Endothelial cell of umbilical vein (primary cell): ENCODE results near the gene MAPK9. TPM values are rescaled to one million over a fixed set of nuclear protein-coding genes. Genes with fewer than 3 reads are reported as not detected.

ENCODE experiments used
- BruUV-seq: library from RNA; stranded (reverse); fragments of 400-500 nt; replicated peaks from 2 replicates; lab custom pipeline; 2021; lab: Mats Ljungman, UMichigan
- CTCF ChIA-PET: fragments of 300-600, 350-600 bp; sonication (Branson Sonifier 250); formaldehyde crosslinking; loops from one replicate; lab custom pipeline; 2021; ENCODE audit warnings: antibody characterized with exemption, inconsistent platforms; lab: Charles Lee
- POLR2A ChIA-PET: fragments of 300-600, 350-600 bp; sonication (Branson Sonifier 250); formaldehyde crosslinking; loops from one replicate; lab custom pipeline; 2021; ENCODE audit warnings: antibody characterized with exemption, inconsistent platforms; lab: Charles Lee
- DNase-seq: peaks from one replicate; pipeline ENCODE4 v3.0.0-alpha.2; 2011; ENCODE audit warnings: low read depth, low spot score
- FAIRE-seq: peaks from 2 replicates; lab custom pipeline; 2011; peaks lifted over from hg19 to GRCh38; lab: Jason Lieb, UNC
- H2AFZ ChIP-seq: 2 replicates; pipeline ENCODE4 v1.6.0; 2012; ENCODE audit warnings: low read depth, low read length, control low read depth, inconsistent platforms
- H3K27ac ChIP-seq: 2 replicates; pipeline ENCODE4 v1.5.1; 2011; ENCODE audit warnings: low read depth, mild to moderate bottlenecking, control low read depth, low read length, moderate library complexity; ENCODE audit not compliant: insufficient read depth
- H3K27me3 ChIP-seq, 2 experiments: 2 replicates each; pipeline versions ENCODE4 v1.6.0 to v1.6.1; 2011; ENCODE audit warnings: low read length in 2 of 2, mixed read lengths in 1 of 2; ENCODE audit not compliant: control insufficient read depth in 2 of 2, insufficient read depth in 2 of 2
- H3K36me3 ChIP-seq, 2 experiments: 2 replicates in 1 of 2; 3 replicates in 1 of 2; pipeline ENCODE4 v1.5.1; 2011; ENCODE audit warnings: low read length in 2 of 2, mild to moderate bottlenecking in 1 of 2, moderate library complexity in 1 of 2; ENCODE audit not compliant: control insufficient read depth in 2 of 2, insufficient read depth in 2 of 2; ENCODE audit errors: extremely low read depth in 1 of 2
- H3K4me1 ChIP-seq: 3 replicates; pipeline ENCODE4 v1.5.1; 2011; ENCODE audit warnings: mild to moderate bottlenecking, low read length; ENCODE audit not compliant: control insufficient read depth, insufficient read depth; ENCODE audit errors: extremely low read depth
- H3K4me2 ChIP-seq: 2 replicates; pipeline ENCODE4 v1.6.1; 2011; ENCODE audit warnings: low read length, control low read depth, mixed read lengths; ENCODE audit not compliant: insufficient read depth
- H3K4me3 ChIP-seq, 3 experiments: fragments of 200-600 bp in 1 of 3; sonication (generic), shearing (Covaris generic) in 1 of 3; replicated peaks in 1 of 3; 2 replicates each; pipeline ENCODE4 v1.5.1; 2011 to 2016; ENCODE audit warnings: control low read depth in 3 of 3, low read length in 3 of 3, mild to moderate bottlenecking in 2 of 3, inconsistent platforms in 1 of 3, low read depth in 1 of 3, moderate library complexity in 1 of 3; ENCODE audit not compliant: insufficient read depth in 1 of 3
- H3K79me2 ChIP-seq: 2 replicates; pipeline ENCODE4 v1.6.0; 2012; ENCODE audit warnings: low read length, inconsistent platforms; ENCODE audit not compliant: control insufficient read depth, insufficient read depth
- H3K9ac ChIP-seq: replicated peaks from 2 replicates; pipeline ENCODE3; 2011; ENCODE audit warnings: low read length, control low read depth; ENCODE audit not compliant: insufficient read depth; ENCODE audit errors: extremely low read depth
- H3K9me1 ChIP-seq: replicated peaks from 3 replicates; pipeline ENCODE4 v1.6.0; 2011; ENCODE audit warnings: mild to moderate bottlenecking, low read length; ENCODE audit not compliant: control insufficient read depth, insufficient read depth; ENCODE audit errors: extremely low read depth
- H3K9me3 ChIP-seq: replicated peaks from 2 replicates; pipeline ENCODE4 v1.5.1; 2012; ENCODE audit warnings: low read length, inconsistent platforms; ENCODE audit not compliant: control insufficient read depth, insufficient read depth
- H4K20me1 ChIP-seq: replicated peaks from 2 replicates; pipeline ENCODE3; 2011; ENCODE audit warnings: mild to moderate bottlenecking, low read length; ENCODE audit not compliant: control insufficient read depth, insufficient read depth; ENCODE audit errors: extremely low read depth
- EZH2 ChIP-seq: IDR thresholded peaks from 2 replicates; pipeline ENCODE4 v1.6.1; 2012; ENCODE audit warnings: borderline replicate concordance, low read depth, mild to moderate bottlenecking, moderate library complexity, low read length, inconsistent platforms; ENCODE audit not compliant: severe bottlenecking
- FOS ChIP-seq: IDR thresholded peaks from 2 replicates; pipeline ENCODE4 v1.6.1; 2011; ENCODE audit warnings: mild to moderate bottlenecking, low read length, moderate library complexity, borderline replicate concordance; ENCODE audit not compliant: insufficient read depth
- GATA2 ChIP-seq: IDR thresholded peaks from 2 replicates; pipeline ENCODE4 v1.7.0; 2011; ENCODE audit warnings: low read depth, mild to moderate bottlenecking, moderate library complexity, mixed read lengths, low read length; ENCODE audit not compliant: insufficient read length, insufficient read depth
- MYC ChIP-seq: IDR thresholded peaks from one replicate; pipeline ENCODE4 v1.6.1; 2011; ENCODE audit warnings: mild to moderate bottlenecking, low read depth, low read length
- POLR2A ChIP-seq: IDR thresholded peaks from 2 replicates; pipeline ENCODE4 v1.6.1; 2012; ENCODE audit warnings: low read depth, mild to moderate bottlenecking, control low read depth, low read length
- POLR2AphosphoS5 ChIP-seq: IDR thresholded peaks from 2 replicates; pipeline ENCODE4 v1.6.1; 2012; ENCODE audit warnings: low read depth, mild to moderate bottlenecking, control low read depth, low read length, moderate library complexity; ENCODE audit not compliant: insufficient read depth
- dilution Hi-C: fragments of 300-500 bp; cut with MboI; formaldehyde crosslinking; loops from one replicate; pipeline ENCODE4 v1.15.0; 2019; ENCODE audit warnings: low sequenced_read_pairs; ENCODE audit not compliant: extremely low pct_ligation_motif_present
- intact Hi-C: fragments of 100-400 bp; cut with micrococcal nuclease; formaldehyde crosslinking; loops from one replicate; pipeline ENCODE4 v1.10.0; 2022
- polyA plus RNA-seq, 4 experiments: library from polyadenylated mRNA; depleted of rRNA in 3 of 4; stranded (reverse) in 3 of 4; unstranded in 1 of 4; fragments of >200 nt; gene quantifications; 2 replicates each; pipeline versions ENCODE4 v1.2.1 to v1.2.3, GENCODE V29; 2011 to 2012; ENCODE audit warnings: missing spikeins in 1 of 4
- total RNA-seq: library from RNA; stranded (reverse); gene quantifications from 2 replicates; pipeline ENCODE4 v1.2.3, GENCODE V29; 2021
- TF ChIP-seq, protein P1 (sequence below), 2 donors: IDR thresholded peaks; 1 replicate in 1 of 2; 2 replicates in 1 of 2; pipeline ENCODE4 v1.5.1; 2011; ENCODE audit warnings: low read length in 2 of 2, mild to moderate bottlenecking in 2 of 2, moderate library complexity in 2 of 2, control low read depth in 1 of 2, inconsistent platforms in 1 of 2, low read depth in 1 of 2; ENCODE audit not compliant: insufficient read depth in 1 of 2; ENCODE audit errors: extremely low read depth in 1 of 2
- TF ChIP-seq, protein P2 (sequence below): IDR thresholded peaks from 2 replicates; pipeline ENCODE4 v1.6.1; 2011; ENCODE audit not compliant: insufficient read depth, insufficient read length

Gene MAPK9
- total and polyA plus RNA-seq, 2 donors (not counting 3 experiments of a cell fraction or from before 2014, with no cell fraction given), result 24.6 to 34.8 TPM

DNA sequence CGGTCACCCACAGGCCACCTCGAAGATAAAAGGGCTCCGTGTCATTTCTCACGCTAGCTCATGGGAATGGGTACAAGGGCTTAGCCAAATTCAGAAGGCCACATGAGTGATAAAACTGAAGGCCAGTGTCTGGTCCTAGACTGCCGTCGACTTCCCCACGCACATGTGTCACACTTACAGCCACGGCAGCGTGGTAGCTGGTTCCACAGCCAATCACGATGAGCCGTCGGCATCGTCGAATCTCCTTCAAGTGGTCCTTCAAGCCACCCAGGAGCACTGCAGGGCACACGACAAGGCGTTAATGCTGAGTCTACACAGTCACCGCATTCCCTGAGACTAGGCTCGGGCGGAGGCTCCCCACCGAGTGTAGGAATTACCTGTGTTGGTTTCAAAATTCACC is 24.7 kb upstream of the MAPK9 start:
- no TSS peak for BruUV-seq
- Histone ChIP-seq H3K79me2 (no peaks in the 10 kb centered on the region), H3K36me3 (no peaks in the 10 kb centered on the region), H3K4me1 (peaks cover 2% of the 10 kb centered on the region), H3K9me1 (no peaks in the 10 kb centered on the region), H3K27ac (no peak overlapping the region), H3K27me3 (no peaks in the 10 kb centered on the region), H3K4me3 (no peak overlapping the region), H3K9me3 (no peaks in the 10 kb centered on the region), H3K4me2 (no peak overlapping the region), H2AFZ (no peak overlapping the region), H3K9ac (no peak overlapping the region), H4K20me1 (no peaks in the 10 kb centered on the region)
- intact Hi-C loops, result no loop called here
- ChIA-PET CTCF (interaction anchor here (0.8 to 3.8 kb wide), 15 partner anchors 10 to 259 kb away, joined by 3 to 69 read pairs (median 10); partner anchors contain the start of genes MAPK9 and RASGEF1C), POLR2A (no interaction called here)
- no peak for TF ChIP-seq POLR2A
- no peak for TF ChIP-seq POLR2AphosphoS5
- TF ChIP-seq, protein P1, sequence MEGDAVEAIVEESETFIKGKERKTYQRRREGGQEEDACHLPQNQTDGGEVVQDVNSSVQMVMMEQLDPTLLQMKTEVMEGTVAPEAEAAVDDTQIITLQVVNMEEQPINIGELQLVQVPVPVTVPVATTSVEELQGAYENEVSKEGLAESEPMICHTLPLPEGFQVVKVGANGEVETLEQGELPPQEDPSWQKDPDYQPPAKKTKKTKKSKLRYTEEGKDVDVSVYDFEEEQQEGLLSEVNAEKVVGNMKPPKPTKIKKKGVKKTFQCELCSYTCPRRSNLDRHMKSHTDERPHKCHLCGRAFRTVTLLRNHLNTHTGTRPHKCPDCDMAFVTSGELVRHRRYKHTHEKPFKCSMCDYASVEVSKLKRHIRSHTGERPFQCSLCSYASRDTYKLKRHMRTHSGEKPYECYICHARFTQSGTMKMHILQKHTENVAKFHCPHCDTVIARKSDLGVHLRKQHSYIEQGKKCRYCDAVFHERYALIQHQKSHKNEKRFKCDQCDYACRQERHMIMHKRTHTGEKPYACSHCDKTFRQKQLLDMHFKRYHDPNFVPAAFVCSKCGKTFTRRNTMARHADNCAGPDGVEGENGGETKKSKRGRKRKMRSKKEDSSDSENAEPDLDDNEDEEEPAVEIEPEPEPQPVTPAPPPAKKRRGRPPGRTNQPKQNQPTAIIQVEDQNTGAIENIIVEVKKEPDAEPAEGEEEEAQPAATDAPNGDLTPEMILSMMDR (IDR thresholded peaks at IDR 0.05; ENCODE audit: extremely low read depth in 1 of 2, insufficient read depth in 1 of 2, low read depth in 1 of 2, low read length in 2 of 2), result no peak
- no peak for TF ChIP-seq GATA2
- TF ChIP-seq MYC, result no peak
- no peak for TF ChIP-seq EZH2
- no peak for TF ChIP-seq FOS
- TF ChIP-seq, protein P2, sequence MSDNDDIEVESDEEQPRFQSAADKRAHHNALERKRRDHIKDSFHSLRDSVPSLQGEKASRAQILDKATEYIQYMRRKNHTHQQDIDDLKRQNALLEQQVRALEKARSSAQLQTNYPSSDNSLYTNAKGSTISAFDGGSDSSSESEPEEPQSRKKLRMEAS, result no peak
- DNase-seq, result no peak
- dilution Hi-C loops, result no loop called here
- FAIRE-seq, result no peak
